MCF 10A (cell line): Measurements from ENCODE around the gene MUSK. TPM values are rescaled to one million over a fixed set of nuclear protein-coding genes. Genes with fewer than 3 reads are reported as not detected.

Experiments
- BruUV-seq: library from RNA; stranded (reverse); fragments of 400-500 nt; replicated peaks from 2 replicates; lab custom pipeline; 2021; lab: Mats Ljungman, UMichigan
- CTCF ChIA-PET: fragments of 300-600 bp; sonication (Branson Sonifier 250); formaldehyde crosslinking; extraction: SDS; loops from one replicate; lab custom pipeline; 2021; ENCODE audit warnings: antibody characterized with exemption, inconsistent platforms; lab: Yijun Ruan, JAX
- POLR2A ChIA-PET: fragments of 300-600, 350-650 bp; sonication (Branson Sonifier 250); formaldehyde crosslinking; extraction: SDS; loops from one replicate; lab custom pipeline; 2020; ENCODE audit warnings: antibody characterized with exemption, inconsistent platforms; lab: Yijun Ruan, JAX
- DNase-seq: peaks from one replicate; pipeline ENCODE4 v3.0.0-alpha.2; 2018; ENCODE audit not compliant: unreplicated experiment
- H3K27ac Mint-ChIP-seq: one replicate; pipeline ENCODE4 v1.8.0; 2022; ENCODE audit warnings: mild to moderate bottlenecking, low read depth, mixed read lengths; ENCODE audit not compliant: unreplicated experiment
- H3K27me3 Mint-ChIP-seq: one replicate; pipeline ENCODE4 v1.8.0; 2022; ENCODE audit warnings: mixed read lengths; ENCODE audit not compliant: insufficient read depth, unreplicated experiment
- H3K36me3 Mint-ChIP-seq: one replicate; pipeline ENCODE4 v1.8.0; 2022; ENCODE audit warnings: mild to moderate bottlenecking, moderate library complexity, mixed read lengths; ENCODE audit not compliant: insufficient read depth, unreplicated experiment
- H3K4me1 Mint-ChIP-seq: one replicate; pipeline ENCODE4 v1.8.0; 2022; ENCODE audit warnings: mixed read lengths; ENCODE audit not compliant: insufficient read depth, unreplicated experiment
- H3K4me3 Mint-ChIP-seq: one replicate; pipeline ENCODE4 v1.8.0; 2022; ENCODE audit warnings: mild to moderate bottlenecking, moderate library complexity, mixed read lengths; ENCODE audit not compliant: unreplicated experiment
- H3K9me3 Mint-ChIP-seq: one replicate; pipeline ENCODE4 v1.8.0; 2022; ENCODE audit warnings: mixed read lengths; ENCODE audit not compliant: unreplicated experiment
- intact Hi-C: fragments of 100-400 bp; cut with micrococcal nuclease; formaldehyde crosslinking; loops from 2 replicates; pipeline ENCODE4 v1.14.1; 2022
- total RNA-seq: library from RNA; stranded (reverse); gene quantifications from 2 replicates; pipeline ENCODE4 v1.2.3, GENCODE V29; 2022
- TF ChIP-seq, protein P1 (sequence below): fragments of 200-600 bp; IDR thresholded peaks from one replicate; pipeline ENCODE4 v1.8.0; 2022; ENCODE audit warnings: antibody characterized with exemption, mild to moderate bottlenecking; ENCODE audit not compliant: unreplicated experiment

Gene MUSK
- total RNA-seq, 1 experiment from 2014 or later: not detected

- H3K27ac Mint-ChIP-seq: peak overlapping the region; percentile 62
- TF ChIP-seq, protein P1, sequence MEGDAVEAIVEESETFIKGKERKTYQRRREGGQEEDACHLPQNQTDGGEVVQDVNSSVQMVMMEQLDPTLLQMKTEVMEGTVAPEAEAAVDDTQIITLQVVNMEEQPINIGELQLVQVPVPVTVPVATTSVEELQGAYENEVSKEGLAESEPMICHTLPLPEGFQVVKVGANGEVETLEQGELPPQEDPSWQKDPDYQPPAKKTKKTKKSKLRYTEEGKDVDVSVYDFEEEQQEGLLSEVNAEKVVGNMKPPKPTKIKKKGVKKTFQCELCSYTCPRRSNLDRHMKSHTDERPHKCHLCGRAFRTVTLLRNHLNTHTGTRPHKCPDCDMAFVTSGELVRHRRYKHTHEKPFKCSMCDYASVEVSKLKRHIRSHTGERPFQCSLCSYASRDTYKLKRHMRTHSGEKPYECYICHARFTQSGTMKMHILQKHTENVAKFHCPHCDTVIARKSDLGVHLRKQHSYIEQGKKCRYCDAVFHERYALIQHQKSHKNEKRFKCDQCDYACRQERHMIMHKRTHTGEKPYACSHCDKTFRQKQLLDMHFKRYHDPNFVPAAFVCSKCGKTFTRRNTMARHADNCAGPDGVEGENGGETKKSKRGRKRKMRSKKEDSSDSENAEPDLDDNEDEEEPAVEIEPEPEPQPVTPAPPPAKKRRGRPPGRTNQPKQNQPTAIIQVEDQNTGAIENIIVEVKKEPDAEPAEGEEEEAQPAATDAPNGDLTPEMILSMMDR: no peak
- no peak for DNase-seq
- intact Hi-C loops: no loop called here
- no TSS peak for BruUV-seq
- ChIA-PET POLR2A (interaction anchor here (1.0 kb wide), 1 partner anchor 11 kb away, joined by 3 read pairs; no protein-coding TSS in a partner anchor), CTCF (no interaction called here)
- no peak overlapping the region for H3K4me3 Mint-ChIP-seq
- H3K4me1 Mint-ChIP-seq: peaks cover 6% of the 10 kb centered on the region
- no peaks in the 10 kb centered on the region for H3K9me3 Mint-ChIP-seq
- no peaks in the 10 kb centered on the region for H3K27me3 Mint-ChIP-seq
- H3K36me3 Mint-ChIP-seq: no peaks in the 10 kb centered on the region
These were observed 144.3 kb downstream of the MUSK start for GRCh38 chr9:110812886-110813285.

DNA sequence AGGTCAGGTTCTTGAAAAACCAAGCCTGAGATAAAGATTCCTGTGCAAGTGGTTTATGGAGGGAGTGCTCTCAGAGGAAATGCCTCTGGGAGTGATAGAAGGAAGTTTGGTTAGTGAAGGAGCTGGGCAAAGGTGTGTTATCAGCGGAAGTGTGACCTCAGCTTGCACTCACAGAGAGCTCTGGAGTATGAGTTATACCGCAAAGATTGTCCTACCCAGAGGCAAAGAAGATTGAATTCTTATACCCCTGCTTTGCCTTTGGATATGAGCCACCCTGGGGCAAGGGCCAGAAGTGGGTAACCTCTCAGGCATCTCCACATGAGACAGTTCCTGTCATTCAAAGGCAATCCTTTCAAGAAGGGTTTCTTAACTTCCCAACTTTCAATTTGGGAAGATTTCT lies 145.6 kb downstream of the MUSK start:
- ChIA-PET POLR2A (no interaction called here), CTCF (interaction anchor here (0.6 kb wide), 1 partner anchor 101 kb away, joined by 3 read pairs; no protein-coding TSS in a partner anchor)
- no TSS peak for BruUV-seq
- DNase-seq: peak; percentile 16
- Mint-ChIP-seq H3K4me1 (peaks cover 6% of the 10 kb centered on the region), H3K36me3 (no peaks in the 10 kb centered on the region), H3K27ac (no peak overlapping the region), H3K4me3 (no peak overlapping the region), H3K9me3 (no peaks in the 10 kb centered on the region), H3K27me3 (no peaks in the 10 kb centered on the region)
- TF ChIP-seq, protein P1: no peak
- intact Hi-C loops: no loop called here

DNA sequence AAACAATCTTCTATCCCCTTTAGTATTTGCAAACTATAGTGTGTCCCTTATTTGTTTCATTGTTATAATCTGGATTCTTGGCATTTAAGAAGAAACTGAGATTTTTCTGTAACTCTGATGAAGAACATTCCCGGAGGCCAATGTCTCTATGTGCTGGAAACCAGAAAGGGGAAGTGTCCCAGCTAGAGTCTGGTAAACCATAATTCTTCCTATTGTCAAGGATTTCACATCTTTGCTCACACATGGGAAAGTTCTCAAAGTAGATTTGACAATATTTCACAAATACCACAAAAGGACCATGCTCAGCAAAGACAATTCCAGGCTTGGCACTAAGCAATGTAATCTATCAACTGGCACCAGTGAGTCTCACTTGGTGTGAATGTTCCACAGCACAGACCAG lies 146.8 kb downstream of the MUSK start:
- Mint-ChIP-seq H3K9me3 (no peaks in the 10 kb centered on the region), H3K4me3 (no peak overlapping the region), H3K27ac (no peak overlapping the region), H3K27me3 (no peaks in the 10 kb centered on the region), H3K4me1 (peaks cover 6% of the 10 kb centered on the region), H3K36me3 (no peaks in the 10 kb centered on the region)
- intact Hi-C loops: no loop called here
- ChIA-PET POLR2A (no interaction called here), CTCF (no interaction called here)
- no peak for DNase-seq
- TF ChIP-seq, protein P1: no peak
- BruUV-seq: no TSS peak

DNA sequence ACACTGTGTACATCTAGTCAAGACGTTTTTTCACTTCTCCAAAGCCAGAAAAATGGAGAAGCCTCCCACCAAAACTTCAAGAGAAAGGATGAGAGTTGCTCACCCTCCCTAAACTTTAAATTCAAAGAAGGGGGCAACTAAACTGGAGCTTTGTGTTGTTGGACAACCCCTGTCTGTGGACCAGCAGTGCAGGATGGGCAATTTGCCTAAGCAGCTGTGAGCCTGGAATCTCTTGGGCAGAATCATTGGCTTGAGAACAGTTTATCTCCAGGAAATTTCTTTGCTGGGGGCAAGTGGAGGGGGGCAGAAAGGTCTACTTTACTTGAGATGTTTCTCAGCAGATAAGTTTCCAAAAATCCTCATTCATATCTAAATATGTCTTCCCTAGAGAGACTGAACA lies 151.8 kb downstream of the MUSK start:
- POLR2A ChIA-PET: no interaction called here
- intact Hi-C loops: no loop called here
- no peak for DNase-seq
- BruUV-seq: no TSS peak
- H3K4me3 Mint-ChIP-seq: no peak overlapping the region
- H3K27ac Mint-ChIP-seq: no peak overlapping the region
- TF ChIP-seq, protein P1: no peak
- no peaks in the 10 kb centered on the region for H3K27me3 Mint-ChIP-seq
- H3K4me1 Mint-ChIP-seq: no peaks in the 10 kb centered on the region
- CTCF ChIA-PET: no interaction called here
- peaks cover 5% of the 10 kb centered on the region for H3K9me3 Mint-ChIP-seq
- H3K36me3 Mint-ChIP-seq: no peaks in the 10 kb centered on the region
